ENCODE results near the gene GALNT1. TPM values are rescaled to one million over a fixed set of nuclear protein-coding genes. Genes with fewer than 3 reads are reported as not detected.

GALNT1 gene
- polyA plus RNA-seq, 2 of the 4 experiments (the other 2 are of a cell fraction): 97.4 to 113 TPM

GRCh38 chr18:35673682-35674081 is 92.1 kb downstream of the GALNT1 start:
- CTCF ChIA-PET: no interaction called here
- no peak for FAIRE-seq
- no peak for TF ChIP-seq POLR2A (IDR thresholded peaks at IDR 0.05; ENCODE audit: low read length)
- no peak for TF ChIP-seq CHD4 (IDR thresholded peaks at IDR 0.05; ENCODE audit: borderline replicate concordance)
- TF ChIP-seq HEYL (CRISPR knock-in tag; IDR thresholded peaks at IDR 0.05): no peak
- TF ChIP-seq PHF8 (IDR thresholded peaks at IDR 0.05; ENCODE audit: borderline replicate concordance, low read depth): no peak
- no peak for TF ChIP-seq POLR2AphosphoS2 (conservative IDR thresholded peaks at IDR 0.05; ENCODE audit: low read length)
- TF ChIP-seq KDM1A (IDR thresholded peaks at IDR 0.05; ENCODE audit: low read depth): no peak
- TF ChIP-seq EP300 (IDR thresholded peaks at IDR 0.05): no peak
- no peak for TF ChIP-seq ZNF302 (CRISPR knock-in tag; IDR thresholded peaks at IDR 0.05)
- no peak for TF ChIP-seq EHMT2 (IDR thresholded peaks at IDR 0.05; ENCODE audit: low read depth)
- TF ChIP-seq CHD2 (IDR thresholded peaks at IDR 0.05; ENCODE audit: low read length, partially characterized antibody): no peak
- no peak for TF ChIP-seq CBX8 (IDR thresholded peaks at IDR 0.05)
- TF ChIP-seq BHLHE40 (IDR thresholded peaks at IDR 0.05; ENCODE audit: low read depth, low read length): no peak
- TF ChIP-seq, protein P1, sequence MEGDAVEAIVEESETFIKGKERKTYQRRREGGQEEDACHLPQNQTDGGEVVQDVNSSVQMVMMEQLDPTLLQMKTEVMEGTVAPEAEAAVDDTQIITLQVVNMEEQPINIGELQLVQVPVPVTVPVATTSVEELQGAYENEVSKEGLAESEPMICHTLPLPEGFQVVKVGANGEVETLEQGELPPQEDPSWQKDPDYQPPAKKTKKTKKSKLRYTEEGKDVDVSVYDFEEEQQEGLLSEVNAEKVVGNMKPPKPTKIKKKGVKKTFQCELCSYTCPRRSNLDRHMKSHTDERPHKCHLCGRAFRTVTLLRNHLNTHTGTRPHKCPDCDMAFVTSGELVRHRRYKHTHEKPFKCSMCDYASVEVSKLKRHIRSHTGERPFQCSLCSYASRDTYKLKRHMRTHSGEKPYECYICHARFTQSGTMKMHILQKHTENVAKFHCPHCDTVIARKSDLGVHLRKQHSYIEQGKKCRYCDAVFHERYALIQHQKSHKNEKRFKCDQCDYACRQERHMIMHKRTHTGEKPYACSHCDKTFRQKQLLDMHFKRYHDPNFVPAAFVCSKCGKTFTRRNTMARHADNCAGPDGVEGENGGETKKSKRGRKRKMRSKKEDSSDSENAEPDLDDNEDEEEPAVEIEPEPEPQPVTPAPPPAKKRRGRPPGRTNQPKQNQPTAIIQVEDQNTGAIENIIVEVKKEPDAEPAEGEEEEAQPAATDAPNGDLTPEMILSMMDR (IDR thresholded peaks at IDR 0.05): no peak
- TF ChIP-seq HOXB13 (CRISPR knock-in tag; IDR thresholded peaks at IDR 0.05; ENCODE audit: low read depth): no peak
- TF ChIP-seq USF2 (IDR thresholded peaks at IDR 0.05): no peak
- no peak for TF ChIP-seq SREBF2 (IDR thresholded peaks at IDR 0.05)
- no peak for TF ChIP-seq RFX5 (IDR thresholded peaks at IDR 0.05)
- no peak for TF ChIP-seq JUNB (IDR thresholded peaks at IDR 0.05)
- no peak overlapping the region for H3K4me3 ChIP-seq
- DNase-seq (ENCODE audit: low read depth in 1 of 2, low spot score in 1 of 2): no peak
- 88% methylated on average over 1 of the region's 1 CpG for WGBS (ENCODE audit: missing lambda C conversion rate)
- POLR2A ChIA-PET: no interaction called here
- no peaks in the 10 kb centered on the region for H3K9me3 ChIP-seq
- ATAC-seq: no peak
- no peak overlapping the region for H3K4me2 ChIP-seq
- no peak overlapping the region for H3K27ac ChIP-seq
- H3K4me1 ChIP-seq: peaks cover 8% of the 10 kb centered on the region; the same call in 1 of the 3 replicates

GRCh38 chr18:35680139-35680551 is 98.6 kb downstream of the GALNT1 start:
- no peak for TF ChIP-seq ESRRA (IDR thresholded peaks at IDR 0.05; ENCODE audit: borderline replicate concordance, low read length)
- no peak for TF ChIP-seq CBX2 (IDR thresholded peaks at IDR 0.05; ENCODE audit: borderline replicate concordance, low read depth)
- no peak for TF ChIP-seq HEYL (CRISPR knock-in tag; IDR thresholded peaks at IDR 0.05)
- TF ChIP-seq, protein P2, sequence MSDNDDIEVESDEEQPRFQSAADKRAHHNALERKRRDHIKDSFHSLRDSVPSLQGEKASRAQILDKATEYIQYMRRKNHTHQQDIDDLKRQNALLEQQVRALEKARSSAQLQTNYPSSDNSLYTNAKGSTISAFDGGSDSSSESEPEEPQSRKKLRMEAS (IDR thresholded peaks at IDR 0.05): no peak
- TF ChIP-seq POLR2A (IDR thresholded peaks at IDR 0.05; ENCODE audit: low read length): no peak
- TF ChIP-seq, protein P3, sequence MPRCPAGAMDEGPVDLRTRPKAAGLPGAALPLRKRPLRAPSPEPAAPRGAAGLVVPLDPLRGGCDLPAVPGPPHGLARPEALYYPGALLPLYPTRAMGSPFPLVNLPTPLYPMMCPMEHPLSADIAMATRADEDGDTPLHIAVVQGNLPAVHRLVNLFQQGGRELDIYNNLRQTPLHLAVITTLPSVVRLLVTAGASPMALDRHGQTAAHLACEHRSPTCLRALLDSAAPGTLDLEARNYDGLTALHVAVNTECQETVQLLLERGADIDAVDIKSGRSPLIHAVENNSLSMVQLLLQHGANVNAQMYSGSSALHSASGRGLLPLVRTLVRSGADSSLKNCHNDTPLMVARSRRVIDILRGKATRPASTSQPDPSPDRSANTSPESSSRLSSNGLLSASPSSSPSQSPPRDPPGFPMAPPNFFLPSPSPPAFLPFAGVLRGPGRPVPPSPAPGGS (IDR thresholded peaks at IDR 0.05): no peak
- TF ChIP-seq FOXS1 (CRISPR knock-in tag; IDR thresholded peaks at IDR 0.05): no peak
- TF ChIP-seq MYC (IDR thresholded peaks at IDR 0.05; ENCODE audit: borderline replicate concordance, low read length): no peak
- TF ChIP-seq KDM1A (IDR thresholded peaks at IDR 0.05; ENCODE audit: low read depth): no peak
- no peak for TF ChIP-seq HES2 (IDR thresholded peaks at IDR 0.05)
- TF ChIP-seq SREBF2 (IDR thresholded peaks at IDR 0.05): no peak
- TF ChIP-seq CHD2 (IDR thresholded peaks at IDR 0.05; ENCODE audit: low read length, partially characterized antibody): no peak
- no peak for TF ChIP-seq MAFK (IDR thresholded peaks at IDR 0.05; ENCODE audit: partially characterized antibody)
- TF ChIP-seq EP300 (IDR thresholded peaks at IDR 0.05): no peak
- TF ChIP-seq RAD21 (conservative IDR thresholded peaks at IDR 0.05 in 1 of 2, IDR thresholded peaks at IDR 0.05 in 1 of 2): no peak
- no peak for TF ChIP-seq NR3C1 (IDR thresholded peaks at IDR 0.05)
- TF ChIP-seq NFE2L2 (conservative IDR thresholded peaks at IDR 0.05; ENCODE audit: low read length): no peak
- no peak overlapping the region for H3K27ac ChIP-seq
- no peak for ATAC-seq

More at GRCh38 chr18:35680139-35680551, 98.6 kb downstream of the GALNT1 start:
- DNase-seq (ENCODE audit: low read depth in 1 of 2, low spot score in 1 of 2) (no peak), FAIRE-seq (no peak)
- ChIA-PET CTCF (no interaction called here), POLR2A (no interaction called here)
- no peak overlapping the region for H3K4me3 ChIP-seq
- no peaks in the 10 kb centered on the region for H3K9me3 ChIP-seq
- no peaks in the 10 kb centered on the region for H3K4me1 ChIP-seq
- H3K4me2 ChIP-seq: no peak overlapping the region
